T-helper 2 cell treated with Interferon-gamma antibody and Interleukin-4, amounts not matched to agents 5 μg/mL and 100 μg/mL, for 36 hours (primary cell): Measurements from ENCODE around the gene INPP4A.

Source experiments
- DNase-seq: peaks from one replicate; pipeline ENCODE4 v3.0.0; 2021; ENCODE audit warnings: low spot score
- H3K27ac Mint-ChIP-seq: one replicate; pipeline ENCODE4 v1.8.0; 2021; ENCODE audit warnings: mild to moderate bottlenecking, mixed read lengths
- H3K27me3 Mint-ChIP-seq: one replicate; pipeline ENCODE4 v1.8.0; 2021; ENCODE audit warnings: low read depth, mixed read lengths
- H3K36me3 Mint-ChIP-seq: one replicate; pipeline ENCODE4 v1.8.0; 2021; ENCODE audit warnings: low read depth, mixed read lengths
- H3K4me1 Mint-ChIP-seq: one replicate; pipeline ENCODE4 v1.8.0; 2021; ENCODE audit warnings: low read depth, mixed read lengths
- H3K4me3 Mint-ChIP-seq: one replicate; pipeline ENCODE4 v1.8.0; 2022; ENCODE audit warnings: mild to moderate bottlenecking, moderate library complexity, mixed read lengths
- H3K9me3 Mint-ChIP-seq: one replicate; pipeline ENCODE4 v1.8.0; 2021; ENCODE audit warnings: mixed read lengths

INPP4A gene

DNA sequence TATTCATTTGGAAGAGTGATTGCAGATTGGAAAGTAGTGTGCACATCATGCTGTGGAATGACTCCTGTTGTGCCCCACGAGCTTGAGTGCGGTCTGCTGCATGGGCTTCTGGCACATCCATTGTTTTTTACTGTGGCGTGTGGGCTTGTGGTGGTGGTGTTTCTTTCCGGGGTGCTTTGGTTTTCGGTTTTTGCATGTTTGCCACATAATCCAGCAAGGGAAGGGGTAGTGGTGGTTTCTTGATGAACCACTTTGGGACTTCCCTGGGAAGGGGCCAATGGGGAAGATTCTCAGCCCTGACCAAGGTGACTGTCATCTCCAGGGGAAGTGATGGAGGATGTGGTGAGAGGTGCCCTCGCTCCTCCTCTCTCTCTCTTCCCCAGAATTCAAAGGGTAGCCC, 106.7 kb downstream of the INPP4A start:
- Mint-ChIP-seq H3K4me3 (no peak overlapping the region), H3K4me1 (peaks cover 53% of the 10 kb centered on the region), H3K27ac (peak overlapping the region; percentile 13), H3K9me3 (no peaks in the 10 kb centered on the region), H3K36me3 (peaks cover 74% of the 10 kb centered on the region), H3K27me3 (no peaks in the 10 kb centered on the region)
- DNase-seq: peak; percentile 65

DNA sequence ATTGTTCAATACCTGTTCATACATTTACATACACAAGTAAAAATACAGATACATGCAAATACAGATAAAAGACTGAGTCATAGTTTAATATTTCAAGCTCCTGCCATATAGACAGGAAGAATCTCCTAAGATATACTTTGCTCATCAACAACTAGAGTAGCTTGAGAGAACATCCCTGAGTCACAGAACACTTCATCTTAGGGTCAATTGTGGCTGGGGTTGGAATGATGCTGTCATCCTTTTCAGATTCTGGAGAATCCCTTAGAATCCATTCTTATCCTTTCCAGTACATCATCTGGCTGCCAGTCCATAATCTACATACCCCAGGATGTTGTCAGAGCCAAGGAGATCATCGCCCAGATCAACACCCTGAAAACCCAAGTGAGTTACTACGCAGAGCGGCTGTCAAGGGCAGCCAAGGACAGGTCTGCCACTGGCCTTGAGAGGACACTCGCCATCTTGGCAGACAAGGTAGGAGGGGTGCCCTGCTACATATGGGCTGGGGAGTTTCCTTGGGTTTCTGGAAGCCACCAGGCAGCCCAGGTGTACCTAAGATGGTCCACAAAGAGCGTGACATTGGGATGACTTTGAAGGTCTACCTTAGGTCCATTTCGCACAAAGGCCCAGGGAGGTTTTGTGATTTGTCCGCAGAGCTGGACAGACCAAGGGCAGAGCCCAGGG, 108.0 kb downstream of the INPP4A start:
- peaks cover 68% of the 10 kb centered on the region for H3K36me3 Mint-ChIP-seq

DNA sequence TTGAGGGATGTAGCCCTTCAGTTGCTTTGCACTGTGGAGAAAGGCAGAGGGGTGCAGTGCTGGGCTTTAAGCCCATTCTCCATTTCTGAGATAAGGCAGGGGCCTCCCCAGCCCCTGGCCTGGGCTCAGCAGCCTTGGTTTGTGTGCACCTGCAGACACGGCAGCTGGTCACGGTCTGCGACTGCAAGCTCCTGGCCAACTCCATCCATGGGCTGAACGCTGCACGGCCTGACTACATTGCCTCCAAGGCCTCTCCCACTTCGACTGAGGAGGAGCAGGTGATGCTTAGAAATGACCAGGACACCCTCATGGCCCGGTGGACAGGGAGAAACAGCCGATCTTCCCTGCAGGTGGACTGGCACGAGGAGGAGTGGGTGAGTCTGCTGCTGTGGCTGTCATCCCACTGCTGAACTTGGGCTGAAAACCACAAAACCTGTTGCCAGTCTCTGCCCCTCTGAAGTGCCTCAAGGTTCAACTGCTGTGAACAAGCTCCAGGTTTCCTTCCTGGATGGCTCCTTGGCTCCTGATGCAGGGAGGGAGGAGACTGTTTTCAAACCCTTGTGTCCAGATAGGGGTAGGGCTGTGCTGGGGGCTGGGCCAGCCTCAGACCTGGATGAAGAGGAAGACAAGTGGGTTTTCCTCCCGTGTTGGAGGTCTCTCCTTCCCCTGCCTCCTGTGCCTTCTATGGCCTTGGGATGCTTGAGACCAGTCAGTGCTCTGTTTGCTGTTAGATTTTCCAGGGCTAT, 109.6 kb downstream of the INPP4A start:
- no peaks in the 10 kb centered on the region for H3K9me3 Mint-ChIP-seq
- H3K27ac Mint-ChIP-seq: no peak overlapping the region
- no peak overlapping the region for H3K4me3 Mint-ChIP-seq
- no peak for DNase-seq
- peaks cover 51% of the 10 kb centered on the region for H3K4me1 Mint-ChIP-seq
- peaks cover 73% of the 10 kb centered on the region for H3K36me3 Mint-ChIP-seq
- H3K27me3 Mint-ChIP-seq: no peaks in the 10 kb centered on the region

More for the DNA sequence above, 108.0 kb downstream of the INPP4A start:
- no peak for DNase-seq
- Mint-ChIP-seq H3K27ac (peak overlapping the region; percentile 34), H3K4me1 (peaks cover 49% of the 10 kb centered on the region), H3K27me3 (no peaks in the 10 kb centered on the region), H3K9me3 (no peaks in the 10 kb centered on the region), H3K4me3 (no peak overlapping the region)

DNA sequence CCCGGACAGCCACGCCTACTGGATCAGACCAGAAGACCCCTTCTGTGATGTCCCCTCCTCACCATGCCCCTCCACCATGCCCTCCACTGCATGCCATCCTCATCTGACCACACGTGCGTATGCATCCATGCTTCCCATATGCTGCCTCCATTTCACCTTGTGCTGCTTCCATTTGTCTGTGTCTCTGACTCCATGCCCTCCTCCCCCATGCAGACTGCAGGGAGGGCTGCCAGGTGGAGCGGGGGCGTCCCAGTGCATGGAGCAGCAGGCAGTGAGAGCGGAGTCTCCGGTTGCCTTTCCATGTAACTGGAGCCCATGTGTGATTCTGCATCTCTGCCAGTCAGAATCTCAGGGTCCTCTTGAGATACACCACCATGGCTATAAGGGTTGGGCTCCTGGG, 111.0 kb downstream of the INPP4A start:
- Mint-ChIP-seq H3K36me3 (peaks cover 80% of the 10 kb centered on the region), H3K27ac (no peak overlapping the region), H3K4me3 (no peak overlapping the region), H3K4me1 (peaks cover 56% of the 10 kb centered on the region), H3K9me3 (no peaks in the 10 kb centered on the region), H3K27me3 (no peaks in the 10 kb centered on the region)
- no peak for DNase-seq

DNA sequence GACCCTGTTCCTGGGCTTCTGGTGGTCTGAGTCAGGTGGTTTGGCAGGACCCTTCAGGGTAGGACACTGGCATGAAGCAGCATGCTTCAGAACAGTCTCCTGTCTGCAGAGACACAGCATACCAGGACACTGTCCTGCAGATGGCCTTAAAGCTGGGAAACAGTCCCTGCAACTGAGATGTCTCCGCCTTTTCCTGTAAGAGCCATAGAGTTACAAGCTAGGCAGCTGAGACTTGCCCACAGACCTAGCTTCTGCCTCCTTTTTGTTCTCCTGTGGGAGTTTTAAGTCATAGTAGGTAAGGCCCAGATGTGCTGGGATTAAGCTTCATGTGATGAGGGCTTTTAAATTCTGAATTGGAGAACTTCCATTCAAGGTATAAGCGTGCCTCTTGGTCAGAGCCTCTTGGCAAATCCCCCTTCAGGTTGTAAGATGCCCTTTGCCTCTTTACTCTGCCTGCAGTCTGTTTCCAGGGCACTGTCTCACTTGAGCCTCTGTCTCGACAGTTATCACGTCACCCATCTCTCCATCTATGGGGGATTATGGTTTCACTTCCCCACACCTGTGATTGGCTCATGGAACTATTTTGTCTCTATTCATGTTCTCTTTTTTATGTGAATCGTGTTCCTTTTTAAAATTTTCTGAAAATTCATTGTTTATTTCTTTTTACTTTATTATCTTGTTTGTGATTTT, 111.8 kb downstream of the INPP4A start:
- Mint-ChIP-seq H3K4me3 (no peak overlapping the region), H3K9me3 (no peaks in the 10 kb centered on the region), H3K36me3 (peaks cover 83% of the 10 kb centered on the region), H3K27ac (no peak overlapping the region), H3K27me3 (no peaks in the 10 kb centered on the region), H3K4me1 (peaks cover 52% of the 10 kb centered on the region)
- DNase-seq: no peak

DNA sequence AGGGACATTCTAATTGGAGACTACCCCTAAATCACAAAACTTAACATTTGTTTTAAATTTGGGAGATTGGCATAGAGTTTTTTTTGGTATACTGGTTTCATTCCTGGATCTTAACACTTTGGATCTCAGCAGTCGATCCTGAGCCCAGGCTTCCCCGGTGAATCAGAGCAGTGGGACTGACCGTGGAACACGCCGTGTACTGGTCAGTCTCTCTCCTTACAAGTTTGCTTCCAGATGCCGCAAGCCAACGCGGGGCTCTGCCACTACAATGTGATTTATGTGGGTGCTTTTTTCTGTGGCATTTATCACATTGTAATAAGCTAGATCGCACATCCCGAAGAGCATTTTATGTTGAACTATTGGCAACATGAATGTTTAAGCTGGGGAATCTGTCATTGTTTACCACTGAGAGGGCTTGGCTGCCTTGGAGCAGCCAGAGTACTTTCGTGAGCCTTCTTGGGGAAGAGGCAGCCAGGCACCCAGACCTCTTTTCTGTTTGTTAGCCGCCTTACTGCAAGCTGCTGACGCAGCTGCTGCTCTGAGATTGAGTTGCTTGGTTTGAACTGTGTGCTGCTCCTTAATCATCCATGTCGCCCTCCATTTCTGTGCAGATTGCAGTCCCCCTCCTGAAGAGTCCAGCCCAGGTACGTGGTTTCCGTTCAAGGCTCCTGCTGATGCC, 114.3 kb downstream of the INPP4A start:
- H3K4me3 Mint-ChIP-seq: peak overlapping the region; percentile 40
- no peaks in the 10 kb centered on the region for H3K9me3 Mint-ChIP-seq
- peaks cover 66% of the 10 kb centered on the region for H3K36me3 Mint-ChIP-seq
- H3K27ac Mint-ChIP-seq: peak overlapping the region; percentile 76
- no peaks in the 10 kb centered on the region for H3K27me3 Mint-ChIP-seq
- DNase-seq: no peak
- peaks cover 41% of the 10 kb centered on the region for H3K4me1 Mint-ChIP-seq

DNA sequence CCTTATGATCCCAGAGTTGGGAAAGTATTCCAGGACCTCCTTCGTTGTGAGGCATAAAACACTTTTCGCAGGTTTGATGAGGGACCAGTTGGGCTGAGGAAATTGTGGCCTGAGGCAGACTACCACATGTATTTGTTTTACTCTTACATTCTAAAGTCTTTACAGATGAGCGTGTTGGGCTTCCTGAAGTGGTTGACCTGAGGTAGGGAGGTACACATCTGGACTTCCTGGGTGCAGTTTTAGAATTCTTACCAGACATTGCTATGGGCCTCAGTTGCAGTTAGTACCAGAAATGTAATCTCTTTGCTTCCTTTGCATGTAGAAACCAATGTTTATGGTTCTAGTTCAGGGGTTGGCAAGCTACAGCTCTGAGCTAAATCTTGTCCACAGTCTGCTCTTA, 114.9 kb downstream of the INPP4A start:
- Mint-ChIP-seq H3K4me3 (peak overlapping the region; percentile 40), H3K4me1 (peaks cover 41% of the 10 kb centered on the region), H3K27me3 (no peaks in the 10 kb centered on the region), H3K9me3 (no peaks in the 10 kb centered on the region), H3K36me3 (peaks cover 62% of the 10 kb centered on the region), H3K27ac (peak overlapping the region; percentile 76)
- no peak for DNase-seq

DNA sequence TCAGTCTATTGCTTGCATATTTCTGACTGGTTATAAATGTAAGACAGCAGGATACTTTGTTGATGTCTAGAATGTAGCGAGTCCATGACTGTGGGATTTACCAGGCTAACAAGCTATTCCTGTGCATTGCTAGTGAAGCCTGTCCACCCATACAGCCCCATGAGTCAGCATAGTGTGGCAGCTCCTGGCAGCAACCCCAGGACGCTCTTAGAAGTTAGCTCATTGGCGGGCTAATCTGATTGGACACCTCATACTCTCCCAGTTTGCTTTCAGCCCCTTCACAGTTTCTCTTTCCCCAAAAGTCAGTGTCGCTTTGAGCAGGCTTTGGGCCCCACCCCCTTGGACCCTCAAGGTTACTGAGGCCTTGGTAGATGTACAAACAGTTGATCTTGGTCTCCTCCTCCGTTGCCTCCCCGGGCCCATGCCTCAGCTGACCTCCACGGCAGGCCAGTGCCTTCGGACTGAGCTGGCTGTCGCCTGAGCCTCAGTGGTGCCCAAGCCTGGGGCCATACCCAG, 115.7 kb downstream of the INPP4A start:
- Mint-ChIP-seq H3K36me3 (peaks cover 55% of the 10 kb centered on the region), H3K4me3 (no peak overlapping the region), H3K27ac (peak overlapping the region; percentile 52), H3K9me3 (no peaks in the 10 kb centered on the region), H3K4me1 (peaks cover 38% of the 10 kb centered on the region), H3K27me3 (no peaks in the 10 kb centered on the region)
- DNase-seq: no peak

DNA sequence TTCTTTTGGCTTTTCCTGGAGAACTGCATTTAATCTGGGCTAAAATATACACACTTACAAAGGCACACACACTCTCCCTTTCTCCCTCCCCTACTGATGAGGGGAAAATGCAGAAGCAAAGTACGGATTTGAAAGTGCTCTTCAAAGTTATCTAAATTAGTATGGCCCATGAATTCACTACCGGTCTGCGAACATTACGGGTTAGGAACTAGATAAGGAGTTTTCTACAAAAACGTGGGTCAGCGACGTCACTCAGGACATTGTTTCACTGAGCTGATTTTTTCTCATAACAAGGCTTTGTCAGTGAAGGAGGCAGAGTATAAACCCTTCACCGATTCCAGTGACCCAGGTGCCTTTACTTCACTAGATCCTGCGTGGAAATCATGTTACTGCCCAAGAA, 116.4 kb downstream of the INPP4A start:
- H3K9me3 Mint-ChIP-seq: no peaks in the 10 kb centered on the region
- no peak overlapping the region for H3K4me3 Mint-ChIP-seq
- H3K27me3 Mint-ChIP-seq: no peaks in the 10 kb centered on the region
- no peak for DNase-seq
- peaks cover 36% of the 10 kb centered on the region for H3K4me1 Mint-ChIP-seq
- no peak overlapping the region for H3K27ac Mint-ChIP-seq
- H3K36me3 Mint-ChIP-seq: peaks cover 56% of the 10 kb centered on the region

DNA sequence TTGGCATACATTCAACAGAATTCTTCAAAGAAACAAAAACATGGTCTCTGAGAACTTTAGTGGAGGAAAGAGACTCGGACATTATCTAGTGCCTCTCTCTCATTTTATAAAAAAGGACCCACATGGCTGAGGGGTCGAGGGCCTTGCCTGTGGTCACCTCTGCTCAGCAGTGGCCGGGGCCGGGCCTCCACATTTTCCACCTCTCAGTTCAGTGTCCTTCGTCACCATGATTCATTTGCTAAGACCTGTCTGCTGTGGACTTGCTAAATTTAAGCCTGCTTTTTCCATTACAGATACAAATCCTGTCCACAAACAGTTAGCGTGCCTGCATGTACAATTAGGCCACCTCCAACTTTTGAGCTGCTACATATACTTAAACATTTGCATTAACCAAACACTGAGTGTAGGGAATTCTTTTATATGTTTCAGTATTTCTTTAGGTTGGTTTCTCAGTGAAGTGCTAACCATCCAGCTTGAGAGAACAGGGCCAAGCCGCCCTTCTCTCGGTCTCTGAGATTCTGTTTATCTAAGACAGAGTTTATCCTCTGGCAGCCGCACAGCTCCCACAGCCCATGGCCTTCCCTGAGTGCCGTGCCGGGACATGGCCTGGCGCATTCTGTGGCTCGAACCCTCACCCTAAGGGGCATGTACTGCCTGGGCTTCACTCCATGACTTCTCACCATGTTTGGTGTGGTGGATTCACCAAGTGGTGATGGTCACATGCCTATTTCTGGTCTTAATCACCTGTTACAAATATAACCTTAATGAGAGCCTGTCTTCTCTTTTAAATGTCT, 117.4 kb downstream of the INPP4A start:
- DNase-seq: no peak
- Mint-ChIP-seq H3K4me1 (peaks cover 27% of the 10 kb centered on the region), H3K27me3 (no peaks in the 10 kb centered on the region), H3K36me3 (peaks cover 60% of the 10 kb centered on the region), H3K27ac (no peak overlapping the region), H3K4me3 (no peak overlapping the region), H3K9me3 (no peaks in the 10 kb centered on the region)

DNA sequence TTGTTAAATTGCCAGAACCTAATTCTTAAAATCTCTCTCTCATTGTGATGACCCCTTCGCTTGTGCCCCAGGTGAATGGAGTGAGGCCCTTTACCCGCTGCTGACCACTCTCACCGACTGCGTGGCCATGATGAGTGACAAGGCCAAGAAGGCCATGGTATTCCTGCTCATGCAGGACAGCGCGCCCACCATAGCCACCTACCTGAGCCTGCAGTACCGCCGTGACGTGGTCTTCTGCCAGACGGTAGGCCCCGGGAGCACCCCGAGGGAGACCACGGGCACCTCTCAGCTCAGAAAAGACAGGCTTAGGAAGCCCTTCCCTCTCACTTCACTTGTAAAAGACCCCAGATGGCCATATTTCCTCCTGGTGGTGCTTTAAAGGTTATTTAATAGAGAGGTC, 118.7 kb downstream of the INPP4A start:
- Mint-ChIP-seq H3K4me1 (peaks cover 22% of the 10 kb centered on the region), H3K27me3 (no peaks in the 10 kb centered on the region), H3K9me3 (no peaks in the 10 kb centered on the region), H3K4me3 (no peak overlapping the region), H3K27ac (no peak overlapping the region), H3K36me3 (peaks cover 55% of the 10 kb centered on the region)
- no peak for DNase-seq

DNA sequence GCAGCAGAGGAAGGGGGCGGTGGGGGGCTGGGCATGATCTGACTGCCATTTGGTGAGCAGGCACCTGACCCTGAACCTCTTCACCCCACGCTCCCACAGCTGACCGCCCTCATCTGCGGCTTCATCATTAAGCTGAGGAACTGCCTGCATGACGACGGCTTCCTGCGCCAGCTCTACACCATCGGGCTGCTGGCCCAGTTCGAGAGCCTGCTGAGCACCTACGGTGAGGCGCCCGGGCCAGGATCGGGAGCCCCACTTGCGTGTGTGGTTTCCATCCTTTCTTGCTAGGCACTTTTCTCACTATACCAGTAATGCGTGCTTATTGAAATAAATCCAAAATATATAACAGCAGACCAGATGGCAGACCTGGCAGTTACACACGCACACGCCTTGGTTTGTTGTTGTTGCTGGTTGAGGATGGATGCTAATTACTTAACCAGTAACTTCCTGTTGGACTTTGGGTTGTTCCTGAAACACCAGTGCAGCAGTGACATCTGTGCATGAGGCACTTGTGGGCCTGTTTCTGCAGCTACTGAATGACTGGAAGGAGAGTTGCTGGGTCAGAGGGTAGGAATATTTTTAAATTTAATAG, 120.0 kb downstream of the INPP4A start:
- H3K27me3 Mint-ChIP-seq: no peaks in the 10 kb centered on the region
- no peak overlapping the region for H3K4me3 Mint-ChIP-seq
- peaks cover 47% of the 10 kb centered on the region for H3K36me3 Mint-ChIP-seq
- no peaks in the 10 kb centered on the region for H3K9me3 Mint-ChIP-seq
- no peak overlapping the region for H3K27ac Mint-ChIP-seq
- DNase-seq: no peak
- peaks cover 11% of the 10 kb centered on the region for H3K4me1 Mint-ChIP-seq
